HCT116 (cell line): ENCODE data around the gene TNFRSF9. TPM values are rescaled to one million over a fixed set of nuclear protein-coding genes. Genes with fewer than 3 reads are reported as not detected.

Source experiments
- ATAC-seq: fragments of 200-7000 bp; cut with Tn5 transposase; 2 replicates; pipeline ENCODE4 v1.9.1; 2020; ENCODE audit warnings: mild to moderate bottlenecking, moderate library complexity
- BruUV-seq: library from RNA; stranded (reverse); fragments of 400-500 nt; replicated peaks from 2 replicates; lab custom pipeline; 2021; lab: Mats Ljungman, UMichigan
- CTCF ChIA-PET: fragments of 300-600 bp; sonication (Branson Sonifier 250); formaldehyde crosslinking; loops from one replicate; lab custom pipeline; 2021; ENCODE audit warnings: antibody characterized with exemption; lab: Charles Lee
- POLR2A ChIA-PET: fragments of 300-600, 350-600 bp; sonication (Branson Sonifier 250); formaldehyde crosslinking; loops from one replicate; lab custom pipeline; 2021; ENCODE audit warnings: antibody characterized with exemption; lab: Charles Lee
- RAD21 ChIA-PET, 2 experiments: fragments of 300-600 bp; sonication (Branson Sonifier 250); formaldehyde crosslinking; loops; one replicate each; lab custom pipeline; 2023; ENCODE audit warnings: low total read pairs in 2 of 2; ENCODE audit not compliant: uncharacterized antibody in 2 of 2, unreplicated experiment in 2 of 2, low non-redundant PET in 1 of 2; lab: Charles Lee
- DNase-seq: peaks from one replicate; pipeline ENCODE4 v3.0.0-alpha.2; 2010; ENCODE audit warnings: low read depth, low spot score
- H2AFZ ChIP-seq: fragments of 200-600 bp; shearing (Covaris generic), sonication (generic); 2 replicates; pipeline ENCODE4 v1.6.1; 2017; ENCODE audit warnings: low read depth, mixed run types, mixed read lengths, antibody characterized with exemption, low read length; ENCODE audit not compliant: poor library complexity, severe bottlenecking
- H3K27ac ChIP-seq: 2 replicates; pipeline ENCODE4 v1.5.1; 2012; ENCODE audit warnings: low read depth, low read length
- H3K27me3 ChIP-seq: fragments of 200-600 bp; sonication (generic); 2 replicates; pipeline ENCODE4 v1.6.1; 2016; ENCODE audit warnings: mixed run types, low read length, mixed read lengths; ENCODE audit not compliant: insufficient read depth
- H3K36me3 ChIP-seq, 2 experiments: fragments of 200-500 bp in 1 of 2; fragments of 200-600 bp in 1 of 2; sonication (Bioruptor generic) in 1 of 2; sonication (generic) in 1 of 2; 2 replicates each; pipeline versions ENCODE4 v1.5.1 to v1.6.1; 2014 to 2016; ENCODE audit warnings: low read length in 2 of 2, inconsistent platforms in 1 of 2, mixed read lengths in 1 of 2, mixed run types in 1 of 2; ENCODE audit not compliant: insufficient read depth in 2 of 2, control insufficient read depth in 1 of 2
- H3K4me1 ChIP-seq, 2 experiments: fragments of 200-600 bp in 1 of 2; sonication (generic) in 1 of 2; 2 replicates each; pipeline versions ENCODE4 v1.5.1 to v1.6.1; 2012 to 2017; ENCODE audit warnings: low read length in 2 of 2, inconsistent platforms in 1 of 2, mild to moderate bottlenecking in 1 of 2, mixed read lengths in 1 of 2, mixed run types in 1 of 2, moderate library complexity in 1 of 2; ENCODE audit not compliant: insufficient read depth in 2 of 2, control insufficient read depth in 1 of 2
- H3K4me2 ChIP-seq: fragments of 200-600 bp; sonication (generic); 2 replicates; pipeline ENCODE4 v1.6.1; 2017; ENCODE audit warnings: mixed run types, low read length, mixed read lengths
- H3K4me3 ChIP-seq, 2 experiments: fragments of 200-600 bp in 1 of 2; sonication (generic) in 1 of 2; replicated peaks in 1 of 2; 2 replicates each; pipeline ENCODE4 v1.5.1; 2011 to 2016; ENCODE audit warnings: low read length in 2 of 2, control low read depth in 1 of 2, low read depth in 1 of 2, mild to moderate bottlenecking in 1 of 2, mixed read lengths in 1 of 2, mixed run types in 1 of 2
- H3K79me2 ChIP-seq: fragments of 200-600 bp; sonication (generic); 2 replicates; pipeline ENCODE4 v1.6.1; 2017; ENCODE audit warnings: mild to moderate bottlenecking, mixed run types, low read length, moderate library complexity, mixed read lengths; ENCODE audit not compliant: insufficient read depth
- H3K9ac ChIP-seq: fragments of 200-600 bp; sonication (generic); 2 replicates; pipeline ENCODE4 v1.6.1; 2016; ENCODE audit warnings: low read length, mixed read lengths
- H3K9me2 ChIP-seq: fragments of 200-600 bp; sonication (generic), shearing (Covaris generic); 2 replicates; pipeline ENCODE4 v1.6.1; 2017; ENCODE audit warnings: mixed run types, mild to moderate bottlenecking, moderate library complexity; ENCODE audit not compliant: insufficient read depth
- H3K9me3 ChIP-seq, 2 experiments: fragments of 200-500 bp in 1 of 2; fragments of 200-600 bp in 1 of 2; sonication (Bioruptor generic) in 1 of 2; sonication (generic) in 1 of 2; 2 replicates each; pipeline ENCODE4 v1.6.1; 2014 to 2017; ENCODE audit warnings: low read length in 2 of 2, mixed read lengths in 2 of 2, inconsistent platforms in 1 of 2, low read depth in 1 of 2, mild to moderate bottlenecking in 1 of 2, mixed run types in 1 of 2, moderate library complexity in 1 of 2; ENCODE audit not compliant: control insufficient read depth in 1 of 2, insufficient read depth in 1 of 2
- H4K20me1 ChIP-seq: fragments of 200-600 bp; sonication (generic), shearing (Covaris generic); 2 replicates; pipeline ENCODE4 v1.6.1; 2017; ENCODE audit warnings: mixed run types, mild to moderate bottlenecking, moderate library complexity; ENCODE audit not compliant: insufficient read depth
- CBX3 ChIP-seq: IDR thresholded peaks from 2 replicates; pipeline ENCODE4 v1.6.1; 2012; ENCODE audit warnings: low read depth
- CEBPB ChIP-seq: IDR thresholded peaks from 2 replicates; pipeline ENCODE4 v1.6.1; 2012; ENCODE audit warnings: low read depth
- EGR1 ChIP-seq: IDR thresholded peaks from 2 replicates; pipeline ENCODE4 v1.6.1; 2012; ENCODE audit warnings: low read depth
- ELF1 ChIP-seq: IDR thresholded peaks from 2 replicates; pipeline ENCODE4 v1.6.1; 2012; ENCODE audit warnings: low read depth, borderline replicate concordance
- EZH2 ChIP-seq: fragments of 200-600 bp; sonication (generic); IDR thresholded peaks from 2 replicates; pipeline ENCODE4 v1.6.1; 2017; ENCODE audit warnings: antibody characterized with exemption, mixed run types
- EZH2phosphoT487 ChIP-seq: fragments of 200-600 bp; IDR thresholded peaks from 2 replicates; pipeline ENCODE4 v1.6.1; 2018; ENCODE audit warnings: antibody characterized with exemption, borderline replicate concordance
- JUND ChIP-seq: IDR thresholded peaks from 2 replicates; pipeline ENCODE4 v1.6.1; 2012
- POLR2A ChIP-seq: IDR thresholded peaks from 2 replicates; pipeline ENCODE4 v1.7.0; 2011; ENCODE audit warnings: borderline replicate concordance; ENCODE audit not compliant: insufficient read depth, insufficient read length; ENCODE audit errors: extremely low read depth
- POLR2AphosphoS5 ChIP-seq: IDR thresholded peaks from 2 replicates; pipeline ENCODE4 v1.6.1; 2011; ENCODE audit warnings: mild to moderate bottlenecking, low read depth, low read length, moderate library complexity
- RAD21 ChIP-seq: IDR thresholded peaks from 2 replicates; pipeline ENCODE4 v1.6.1; 2012; ENCODE audit warnings: low read depth, mild to moderate bottlenecking
- SIN3A ChIP-seq: IDR thresholded peaks from 2 replicates; pipeline ENCODE4 v1.6.1; 2012; ENCODE audit warnings: low read depth
- SRF ChIP-seq: IDR thresholded peaks from 2 replicates; pipeline ENCODE4 v1.6.1; 2012; ENCODE audit warnings: low read depth
- TCF7L2 ChIP-seq: IDR thresholded peaks from 2 replicates; pipeline ENCODE4 v1.7.0; 2011; ENCODE audit warnings: borderline replicate concordance, inconsistent platforms; ENCODE audit not compliant: insufficient read depth, insufficient read length; ENCODE audit errors: extremely low read depth
- YY1 ChIP-seq: IDR thresholded peaks from 2 replicates; pipeline ENCODE4 v1.6.1; 2011; ENCODE audit warnings: low read length, low read depth, moderate library complexity, mild to moderate bottlenecking; ENCODE audit not compliant: insufficient replicate concordance; ENCODE audit errors: extremely low read depth
- ZBTB33 ChIP-seq: IDR thresholded peaks from 2 replicates; pipeline ENCODE4 v1.6.1; 2011; ENCODE audit warnings: mild to moderate bottlenecking, low read length, moderate library complexity; ENCODE audit not compliant: insufficient replicate concordance; ENCODE audit errors: extremely low read depth
- ZFX ChIP-seq: fragments of 450-650 bp; IDR thresholded peaks from 2 replicates; pipeline ENCODE4 v1.6.1; 2017
- ZNF274 ChIP-seq: fragments of 200-500 bp; sonication (Bioruptor generic); IDR thresholded peaks from 2 replicates; pipeline ENCODE4 v1.6.1; 2014; ENCODE audit warnings: mild to moderate bottlenecking, low read depth, low read length, inconsistent platforms
- intact Hi-C: fragments of 100-400 bp; cut with micrococcal nuclease; formaldehyde crosslinking; loops from 2 replicates; pipeline ENCODE4 v1.10.0; 2022
- total RNA-seq: library from RNA; stranded (reverse); gene quantifications from one replicate; pipeline ENCODE4 v1.2.1, GENCODE V29; 2021; ENCODE audit not compliant: unreplicated experiment
- TF ChIP-seq, protein P1 (sequence below): IDR thresholded peaks from 2 replicates; pipeline ENCODE4 v1.6.1; 2012
- TF ChIP-seq, protein P2 (sequence below): IDR thresholded peaks from 2 replicates; pipeline ENCODE4 v1.6.1; 2012
- TF ChIP-seq, protein P3 (sequence below), 3 experiments: fragments of 200-600 bp in 1 of 3; sonication (generic) in 1 of 3; IDR thresholded peaks in 2 of 3; conservative IDR thresholded peaks in 1 of 3; 2 replicates each; pipeline ENCODE4 v1.5.1; 2012 to 2017; ENCODE audit warnings: low read depth in 2 of 3, low read length in 2 of 3, antibody characterized with exemption in 1 of 3, borderline replicate concordance in 1 of 3, control low read depth in 1 of 3, mild to moderate bottlenecking in 1 of 3, mixed read lengths in 1 of 3, mixed run types in 1 of 3, moderate library complexity in 1 of 3; ENCODE audit not compliant: insufficient read depth in 1 of 3

Gene TNFRSF9
- total RNA-seq, 1 experiment from 2014 or later: 0.20 TPM

- RAD21 ChIA-PET: no interaction called here
Observed at GRCh38 chr1:7985851-7986612, 45.4 kb upstream of the TNFRSF9 start.

More at GRCh38 chr1:7985851-7986612, 45.4 kb upstream of the TNFRSF9 start:
- TF ChIP-seq CEBPB (no peak), POLR2A (no peak), ZNF274 (no peak), CBX3 (no peak), TCF7L2 (no peak), EGR1 (no peak), JUND (no peak), EZH2 (no peak), EZH2phosphoT487 (no peak), RAD21 (no peak), SIN3A (no peak), SRF (no peak), POLR2AphosphoS5 (no peak), YY1 (no peak), ELF1 (no peak), ZFX (no peak), ZBTB33 (no peak)
- TF ChIP-seq, protein P1, sequence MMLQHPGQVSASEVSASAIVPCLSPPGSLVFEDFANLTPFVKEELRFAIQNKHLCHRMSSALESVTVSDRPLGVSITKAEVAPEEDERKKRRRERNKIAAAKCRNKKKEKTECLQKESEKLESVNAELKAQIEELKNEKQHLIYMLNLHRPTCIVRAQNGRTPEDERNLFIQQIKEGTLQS: no peak
- TF ChIP-seq, protein P2, sequence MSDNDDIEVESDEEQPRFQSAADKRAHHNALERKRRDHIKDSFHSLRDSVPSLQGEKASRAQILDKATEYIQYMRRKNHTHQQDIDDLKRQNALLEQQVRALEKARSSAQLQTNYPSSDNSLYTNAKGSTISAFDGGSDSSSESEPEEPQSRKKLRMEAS: no peak
- TF ChIP-seq, protein P3, sequence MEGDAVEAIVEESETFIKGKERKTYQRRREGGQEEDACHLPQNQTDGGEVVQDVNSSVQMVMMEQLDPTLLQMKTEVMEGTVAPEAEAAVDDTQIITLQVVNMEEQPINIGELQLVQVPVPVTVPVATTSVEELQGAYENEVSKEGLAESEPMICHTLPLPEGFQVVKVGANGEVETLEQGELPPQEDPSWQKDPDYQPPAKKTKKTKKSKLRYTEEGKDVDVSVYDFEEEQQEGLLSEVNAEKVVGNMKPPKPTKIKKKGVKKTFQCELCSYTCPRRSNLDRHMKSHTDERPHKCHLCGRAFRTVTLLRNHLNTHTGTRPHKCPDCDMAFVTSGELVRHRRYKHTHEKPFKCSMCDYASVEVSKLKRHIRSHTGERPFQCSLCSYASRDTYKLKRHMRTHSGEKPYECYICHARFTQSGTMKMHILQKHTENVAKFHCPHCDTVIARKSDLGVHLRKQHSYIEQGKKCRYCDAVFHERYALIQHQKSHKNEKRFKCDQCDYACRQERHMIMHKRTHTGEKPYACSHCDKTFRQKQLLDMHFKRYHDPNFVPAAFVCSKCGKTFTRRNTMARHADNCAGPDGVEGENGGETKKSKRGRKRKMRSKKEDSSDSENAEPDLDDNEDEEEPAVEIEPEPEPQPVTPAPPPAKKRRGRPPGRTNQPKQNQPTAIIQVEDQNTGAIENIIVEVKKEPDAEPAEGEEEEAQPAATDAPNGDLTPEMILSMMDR (IDR thresholded peaks at IDR 0.05 in 2 of 3, conservative IDR thresholded peaks at IDR 0.05 in 1 of 3; ENCODE audit: borderline replicate concordance in 1 of 3, insufficient read depth in 1 of 3, low read depth in 2 of 3, low read length in 2 of 3): no peak
- no peak for ATAC-seq
- Histone ChIP-seq H4K20me1 (no peaks in the 10 kb centered on the region), H3K9ac (no peak overlapping the region), H3K4me1 (peaks cover 0 to 6% of the 10 kb centered on the region in 2 experiments; a peak in 2 of 4 replicates), H3K36me3 (peaks cover 17 to 44% of the 10 kb centered on the region in 2 experiments), H2AFZ (no peak overlapping the region), H3K9me2 (no peaks in the 10 kb centered on the region), H3K79me2 (peaks cover 17% of the 10 kb centered on the region), H3K27me3 (no peaks in the 10 kb centered on the region), H3K4me3 (no peak overlapping the region), H3K4me2 (no peak overlapping the region), H3K9me3 (no peaks in the 10 kb centered on the region), H3K27ac (no peak overlapping the region)
- ChIA-PET POLR2A (no interaction called here), CTCF (interaction anchor here (1.5 kb wide), 1 partner anchor 11 kb away, joined by 5 read pairs; no protein-coding TSS in a partner anchor)
- intact Hi-C loops: no loop called here
- no peak for DNase-seq
- no TSS peak for BruUV-seq
